Stimulated activated naive CD8-positive, alpha-beta T cell treated with anti-CD3 and anti-CD28 coated beads, Interleukin-15, Interleukin-2, amounts not matched to agents 100 ng/mL and 50 ng/mL, for 24 hours (primary cell): ENCODE results near the gene ERP27.

Experiments
- H3K27ac Mint-ChIP-seq: one replicate; pipeline ENCODE4 v1.8.0; 2021; ENCODE audit warnings: mild to moderate bottlenecking, mixed read lengths
- H3K27me3 Mint-ChIP-seq: one replicate; pipeline ENCODE4 v1.8.0; 2021; ENCODE audit warnings: mixed read lengths
- H3K36me3 Mint-ChIP-seq: one replicate; pipeline ENCODE4 v1.8.0; 2021; ENCODE audit warnings: low read depth, mixed read lengths
- H3K4me1 Mint-ChIP-seq: one replicate; pipeline ENCODE4 v1.8.0; 2021; ENCODE audit warnings: low read depth, mixed read lengths
- H3K4me3 Mint-ChIP-seq: one replicate; pipeline ENCODE4 v1.8.0; 2021; ENCODE audit warnings: mild to moderate bottlenecking, mixed read lengths
- H3K9me3 Mint-ChIP-seq: one replicate; pipeline ENCODE4 v1.8.0; 2021; ENCODE audit warnings: mixed read lengths

Gene ERP27

GRCh38 chr12:14954269-14954668 is 15.9 kb upstream of the ERP27 start:
- Mint-ChIP-seq H3K27ac (peak overlapping the region; percentile 100), H3K4me1 (peaks cover 97% of the 10 kb centered on the region), H3K9me3 (no peaks in the 10 kb centered on the region), H3K4me3 (peak overlapping the region; percentile 77), H3K36me3 (peaks cover 52% of the 10 kb centered on the region), H3K27me3 (no peaks in the 10 kb centered on the region)

- no peaks in the 10 kb centered on the region for H3K27me3 Mint-ChIP-seq
- peak overlapping the region; percentile 77 for H3K4me3 Mint-ChIP-seq
- peaks cover 53% of the 10 kb centered on the region for H3K36me3 Mint-ChIP-seq
- peaks cover 97% of the 10 kb centered on the region for H3K4me1 Mint-ChIP-seq
- H3K9me3 Mint-ChIP-seq = no peaks in the 10 kb centered on the region
- peak overlapping the region; percentile 100 for H3K27ac Mint-ChIP-seq
These were observed 15.4 kb upstream of the ERP27 start for GRCh38 chr12:14953752-14954151.

GRCh38 chr12:14952299-14952921 is 14.1 kb upstream of the ERP27 start:
- Mint-ChIP-seq H3K27me3 (no peaks in the 10 kb centered on the region), H3K9me3 (no peaks in the 10 kb centered on the region), H3K36me3 (peaks cover 53% of the 10 kb centered on the region), H3K4me1 (peaks cover 96% of the 10 kb centered on the region), H3K4me3 (peak overlapping the region; percentile 84), H3K27ac (peak overlapping the region; percentile 100)

GRCh38 chr12:14951851-14952250 is 13.5 kb upstream of the ERP27 start:
- H3K36me3 Mint-ChIP-seq = peaks cover 59% of the 10 kb centered on the region
- H3K27ac Mint-ChIP-seq = peak overlapping the region; percentile 100
- H3K27me3 Mint-ChIP-seq = no peaks in the 10 kb centered on the region
- peak overlapping the region; percentile 84 for H3K4me3 Mint-ChIP-seq
- no peaks in the 10 kb centered on the region for H3K9me3 Mint-ChIP-seq
- peaks cover 96% of the 10 kb centered on the region for H3K4me1 Mint-ChIP-seq

GRCh38 chr12:14950982-14951746 is 12.8 kb upstream of the ERP27 start:
- peaks cover 66% of the 10 kb centered on the region for H3K36me3 Mint-ChIP-seq
- peak overlapping the region; percentile 84 for H3K4me3 Mint-ChIP-seq
- peaks cover 96% of the 10 kb centered on the region for H3K4me1 Mint-ChIP-seq
- H3K27me3 Mint-ChIP-seq = no peaks in the 10 kb centered on the region
- peak overlapping the region; percentile 100 for H3K27ac Mint-ChIP-seq
- H3K9me3 Mint-ChIP-seq = no peaks in the 10 kb centered on the region

- Mint-ChIP-seq H3K9me3 (no peaks in the 10 kb centered on the region), H3K27ac (peak overlapping the region; percentile 100), H3K4me1 (peaks cover 96% of the 10 kb centered on the region), H3K36me3 (peaks cover 73% of the 10 kb centered on the region), H3K27me3 (no peaks in the 10 kb centered on the region), H3K4me3 (peak overlapping the region; percentile 84)
These were observed 12.1 kb upstream of the ERP27 start for GRCh38 chr12:14950421-14950820.

- H3K4me3 Mint-ChIP-seq = peak overlapping the region; percentile 84
- peaks cover 98% of the 10 kb centered on the region for H3K4me1 Mint-ChIP-seq
- H3K27me3 Mint-ChIP-seq = no peaks in the 10 kb centered on the region
- H3K36me3 Mint-ChIP-seq = peaks cover 80% of the 10 kb centered on the region
- H3K27ac Mint-ChIP-seq = peak overlapping the region; percentile 100
- no peaks in the 10 kb centered on the region for H3K9me3 Mint-ChIP-seq
These were observed 11.3 kb upstream of the ERP27 start for GRCh38 chr12:14949631-14950030.

- Mint-ChIP-seq H3K27ac (peak overlapping the region; percentile 100), H3K36me3 (peaks cover 80% of the 10 kb centered on the region), H3K4me3 (peak overlapping the region; percentile 84), H3K4me1 (peaks cover 91% of the 10 kb centered on the region), H3K27me3 (no peaks in the 10 kb centered on the region), H3K9me3 (no peaks in the 10 kb centered on the region)
These were observed 10.3 kb upstream of the ERP27 start for GRCh38 chr12:14948672-14949071.

GRCh38 chr12:14946861-14947260 is 8.5 kb upstream of the ERP27 start:
- Mint-ChIP-seq H3K27me3 (no peaks in the 10 kb centered on the region), H3K9me3 (no peaks in the 10 kb centered on the region), H3K4me1 (peaks cover 73% of the 10 kb centered on the region), H3K36me3 (peaks cover 83% of the 10 kb centered on the region), H3K27ac (peak overlapping the region; percentile 100), H3K4me3 (peak overlapping the region; percentile 84)

GRCh38 chr12:14946162-14946561 is 7.8 kb upstream of the ERP27 start:
- no peaks in the 10 kb centered on the region for H3K27me3 Mint-ChIP-seq
- peaks cover 66% of the 10 kb centered on the region for H3K4me1 Mint-ChIP-seq
- peak overlapping the region; percentile 2 for H3K4me3 Mint-ChIP-seq
- peaks cover 86% of the 10 kb centered on the region for H3K36me3 Mint-ChIP-seq
- H3K9me3 Mint-ChIP-seq = no peaks in the 10 kb centered on the region
- H3K27ac Mint-ChIP-seq = peak overlapping the region; percentile 100

GRCh38 chr12:14942196-14942931 is 4.0 kb upstream of the ERP27 start:
- Mint-ChIP-seq H3K4me1 (peaks cover 56% of the 10 kb centered on the region), H3K4me3 (no peak overlapping the region), H3K27ac (peak overlapping the region; percentile 59), H3K27me3 (no peaks in the 10 kb centered on the region), H3K9me3 (no peaks in the 10 kb centered on the region), H3K36me3 (peaks cover 80% of the 10 kb centered on the region)

- Mint-ChIP-seq H3K4me3 (no peak overlapping the region), H3K27me3 (no peaks in the 10 kb centered on the region), H3K4me1 (peaks cover 54% of the 10 kb centered on the region), H3K36me3 (peaks cover 80% of the 10 kb centered on the region), H3K27ac (no peak overlapping the region), H3K9me3 (no peaks in the 10 kb centered on the region)
These were observed 3.0 kb upstream of the ERP27 start for GRCh38 chr12:14941369-14941768.

GRCh38 chr12:14937689-14938088 is 648 bp downstream of the ERP27 start:
- no peak overlapping the region for H3K4me3 Mint-ChIP-seq

GRCh38 chr12:14937014-14937413 is 1.3 kb downstream of the ERP27 start:
- Mint-ChIP-seq H3K36me3 (peaks cover 72% of the 10 kb centered on the region), H3K4me3 (no peak overlapping the region), H3K9me3 (no peaks in the 10 kb centered on the region), H3K4me1 (peaks cover 44% of the 10 kb centered on the region), H3K27me3 (no peaks in the 10 kb centered on the region), H3K27ac (peak overlapping the region; percentile 36)

More at GRCh38 chr12:14937689-14938088, 648 bp downstream of the ERP27 start:
- Mint-ChIP-seq H3K36me3 (peaks cover 72% of the 10 kb centered on the region), H3K27me3 (no peaks in the 10 kb centered on the region), H3K9me3 (no peaks in the 10 kb centered on the region), H3K4me1 (peaks cover 44% of the 10 kb centered on the region), H3K27ac (peak overlapping the region; percentile 55)
